ES-I3 (cell line): ENCODE results near the gene PPM1G.
A peak's percentile ranks its signal among the peaks of the same experiment; 100 is the strongest.
"Not testable (repeated sequence)": the region's sequence is repeated elsewhere in the genome, so short reads cannot be mapped to it uniquely, and the experiment has no call there.

Source experiments
- H3K36me3 ChIP-seq: 2 replicates; pipeline ENCODE4 v1.6.1; 2013; ENCODE audit warnings: mild to moderate bottlenecking, low read length, control low read depth, moderate library complexity; ENCODE audit not compliant: insufficient read depth
- H3K4me1 ChIP-seq: 2 replicates; pipeline ENCODE4 v1.6.1; 2013; ENCODE audit warnings: mild to moderate bottlenecking, control low read depth, low read length; ENCODE audit not compliant: insufficient read depth
- H3K9ac ChIP-seq: 2 replicates; pipeline ENCODE4 v1.6.1; 2013; ENCODE audit warnings: low read depth, mild to moderate bottlenecking, low read length, moderate library complexity
- H3K9me3 ChIP-seq: 2 replicates; pipeline ENCODE4 v1.6.1; 2013; ENCODE audit warnings: mild to moderate bottlenecking, low read length, moderate library complexity; ENCODE audit not compliant: control insufficient read depth, insufficient read depth

Gene PPM1G

DNA sequence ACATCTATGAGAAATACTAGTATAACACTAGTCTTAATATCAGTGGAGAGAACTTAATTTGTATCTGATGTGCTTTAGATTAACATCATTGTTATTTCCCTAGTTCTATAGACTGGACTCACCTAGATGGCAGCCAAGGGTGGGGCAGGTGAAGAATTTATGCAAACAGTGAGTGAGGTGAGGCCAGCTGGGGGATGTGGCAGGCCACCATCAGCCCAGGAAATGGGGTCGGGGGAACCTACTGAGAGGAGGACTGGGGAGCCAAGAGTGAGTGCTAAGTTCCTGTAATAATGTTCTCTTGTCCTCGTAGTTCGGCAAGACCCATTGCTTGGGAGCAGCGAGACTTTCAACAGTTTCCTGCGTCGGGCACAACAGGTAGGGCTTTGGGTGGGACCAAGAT, 36.5 kb downstream of the PPM1G start:
- H3K9ac ChIP-seq = no peak overlapping the region
- peaks cover 24% of the 10 kb centered on the region for H3K36me3 ChIP-seq

DNA sequence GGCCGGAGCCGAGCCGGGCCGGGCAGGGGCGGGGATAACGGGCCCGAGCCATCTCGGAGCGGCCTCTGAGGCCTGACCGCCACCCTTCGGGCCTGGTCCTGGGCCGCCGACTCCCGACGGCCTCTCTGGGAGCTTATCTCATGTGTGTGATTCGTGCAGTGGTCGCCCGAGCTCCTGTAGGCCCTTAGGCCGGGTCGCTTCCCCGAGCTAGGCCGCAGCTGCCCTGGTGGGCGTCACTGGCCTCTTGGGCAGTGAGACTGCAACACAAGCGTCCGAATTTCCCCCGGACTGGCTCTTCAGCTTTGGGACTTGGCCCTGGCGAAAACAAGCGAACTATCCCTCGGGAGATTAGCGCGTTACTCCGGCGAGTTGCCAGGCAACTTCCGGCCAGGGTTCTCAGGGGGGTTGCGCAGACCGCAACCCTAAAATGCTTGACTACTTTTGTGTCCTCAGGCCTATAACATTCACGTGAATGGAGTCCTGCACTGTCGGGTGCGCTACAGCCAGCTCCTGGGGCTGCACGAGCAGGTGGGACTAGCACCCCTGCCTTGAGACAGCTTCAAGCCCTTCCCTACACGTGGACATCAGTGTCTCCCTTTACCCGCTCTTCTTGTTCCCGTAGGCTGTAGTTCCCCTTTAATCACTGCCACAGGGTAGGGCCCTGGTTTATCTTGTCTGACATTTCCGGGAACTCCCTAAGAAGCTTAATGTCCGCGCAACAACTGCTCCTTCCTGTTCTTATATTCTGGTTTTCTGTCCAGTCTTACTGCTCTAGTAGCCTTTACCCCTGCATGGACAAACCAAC, 38.4 kb downstream of the PPM1G start:
- H3K9me3 ChIP-seq = no peaks in the 10 kb centered on the region
- H3K9ac ChIP-seq = peak overlapping the region; percentile 88
- H3K36me3 ChIP-seq = peaks cover 35% of the 10 kb centered on the region
- H3K4me1 ChIP-seq = peaks cover 18% of the 10 kb centered on the region

More for the DNA sequence above, 36.5 kb downstream of the PPM1G start:
- Histone ChIP-seq H3K9me3 (no peaks in the 10 kb centered on the region), H3K4me1 (peaks cover 18% of the 10 kb centered on the region)

DNA sequence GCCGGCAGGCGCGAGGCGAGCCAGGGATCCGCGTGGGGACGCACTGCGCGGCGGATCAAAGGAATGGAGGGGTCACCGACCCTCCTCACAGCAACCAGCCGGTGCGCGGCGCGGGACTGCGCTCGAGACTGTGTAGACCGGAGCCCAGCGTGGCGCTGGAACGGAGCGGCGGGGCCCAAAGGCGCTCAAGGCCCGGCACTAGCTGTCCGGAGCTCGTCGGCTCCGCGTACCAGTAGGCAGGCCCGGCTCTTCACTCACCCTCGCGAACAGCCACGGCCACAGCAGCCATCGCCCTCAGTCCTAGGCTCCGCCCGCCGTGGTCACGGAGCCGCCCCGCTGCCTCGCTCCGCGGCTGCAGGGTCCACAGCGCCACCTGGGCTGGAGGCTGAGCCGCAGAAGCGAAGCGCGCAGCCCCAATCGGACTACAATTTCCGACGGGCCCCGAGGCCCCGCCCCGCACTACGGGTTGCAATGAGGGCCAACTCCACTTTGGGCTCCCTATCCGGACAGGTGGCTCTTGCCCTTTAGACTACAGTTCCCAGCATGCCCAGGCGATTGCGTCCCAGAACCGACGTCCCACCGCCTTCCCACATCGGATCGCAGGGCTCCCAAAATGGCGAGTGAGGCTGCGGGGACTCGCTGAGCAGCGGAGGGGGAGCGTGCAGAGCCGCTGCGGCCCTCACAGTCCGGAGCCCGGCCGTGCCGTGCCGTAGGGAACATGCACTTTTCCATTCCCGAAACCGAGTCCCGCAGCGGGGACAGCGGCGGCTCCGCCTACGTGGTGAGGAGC, 39.2 kb downstream of the PPM1G start, which contains the start of the genes EIF2B4 and SNX17:
TSS of gene EIF2B4 (minus strand) at position 313 of the 790 bp plus-strand sequence. CDS start at position 289, 24 bp downstream.
TSS of gene SNX17 (plus strand) at position 591 of the 790 bp plus-strand sequence. CDS start at position 719, 128 bp downstream.
- H3K9ac ChIP-seq = peak within 1 kb of the TSS; percentile 88
- peaks cover 37% of the 10 kb centered on the region for H3K36me3 ChIP-seq

DNA sequence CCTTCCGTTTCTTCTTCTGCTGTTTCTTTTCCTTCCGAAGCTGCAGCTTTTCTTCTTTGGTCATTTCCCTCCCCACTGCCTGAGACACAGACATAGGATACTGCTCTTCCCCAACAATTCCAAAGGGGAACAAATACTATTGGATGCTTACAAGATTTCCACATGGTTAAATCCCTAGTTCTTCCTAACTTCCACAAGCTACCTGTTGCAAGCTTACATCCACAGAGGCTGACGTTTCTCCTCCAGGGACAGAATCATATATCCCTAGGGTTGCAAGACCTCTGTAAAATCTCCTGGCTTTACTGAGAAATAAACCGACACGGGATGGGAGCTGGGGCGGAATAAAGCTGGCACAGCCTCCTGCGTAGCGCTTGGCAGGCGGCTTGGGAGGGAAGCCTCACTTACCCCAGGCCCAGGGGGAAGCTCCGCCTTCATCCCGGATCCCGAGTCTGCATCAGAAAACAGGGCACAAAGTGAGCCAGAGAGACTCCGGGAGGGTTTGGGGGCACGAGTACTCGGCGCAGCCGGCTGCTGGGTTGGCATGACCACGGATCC, 39.8 kb downstream of the PPM1G start:
- H3K9me3 ChIP-seq = no peaks in the 10 kb centered on the region
- H3K4me1 ChIP-seq = peaks cover 18% of the 10 kb centered on the region
- H3K9ac ChIP-seq = peak overlapping the region; percentile 88
- H3K36me3 ChIP-seq = peaks cover 34% of the 10 kb centered on the region

More for the DNA sequence above, 39.2 kb downstream of the PPM1G start, which contains the start of the genes EIF2B4 and SNX17:
- Histone ChIP-seq H3K9me3 (no peaks in the 10 kb centered on the region), H3K4me1 (peaks cover 18% of the 10 kb centered on the region)

DNA sequence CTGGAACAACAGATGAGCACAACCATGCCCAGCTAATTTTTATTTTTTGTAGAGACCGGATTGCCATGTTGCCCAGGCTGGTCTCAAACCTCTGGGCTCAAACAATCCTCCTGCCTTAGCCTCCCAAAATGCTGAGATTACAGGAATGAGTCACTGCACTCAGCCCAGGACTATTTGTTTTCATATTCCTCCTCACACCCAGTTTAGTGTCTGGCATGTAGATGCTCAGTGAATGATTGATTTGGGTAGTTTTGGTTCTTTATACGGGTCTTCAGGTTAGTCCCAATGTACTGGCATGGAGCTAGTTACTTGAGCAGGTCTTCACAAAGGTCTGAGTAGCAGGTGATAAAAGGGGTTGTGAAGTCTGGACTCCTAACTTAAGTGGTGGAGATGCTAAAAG, 45.5 kb downstream of the PPM1G start:
- no peaks in the 10 kb centered on the region for H3K9me3 ChIP-seq
- H3K9ac ChIP-seq = no peak overlapping the region
- H3K36me3 ChIP-seq = peaks cover 29% of the 10 kb centered on the region
- no peaks in the 10 kb centered on the region for H3K4me1 ChIP-seq

DNA sequence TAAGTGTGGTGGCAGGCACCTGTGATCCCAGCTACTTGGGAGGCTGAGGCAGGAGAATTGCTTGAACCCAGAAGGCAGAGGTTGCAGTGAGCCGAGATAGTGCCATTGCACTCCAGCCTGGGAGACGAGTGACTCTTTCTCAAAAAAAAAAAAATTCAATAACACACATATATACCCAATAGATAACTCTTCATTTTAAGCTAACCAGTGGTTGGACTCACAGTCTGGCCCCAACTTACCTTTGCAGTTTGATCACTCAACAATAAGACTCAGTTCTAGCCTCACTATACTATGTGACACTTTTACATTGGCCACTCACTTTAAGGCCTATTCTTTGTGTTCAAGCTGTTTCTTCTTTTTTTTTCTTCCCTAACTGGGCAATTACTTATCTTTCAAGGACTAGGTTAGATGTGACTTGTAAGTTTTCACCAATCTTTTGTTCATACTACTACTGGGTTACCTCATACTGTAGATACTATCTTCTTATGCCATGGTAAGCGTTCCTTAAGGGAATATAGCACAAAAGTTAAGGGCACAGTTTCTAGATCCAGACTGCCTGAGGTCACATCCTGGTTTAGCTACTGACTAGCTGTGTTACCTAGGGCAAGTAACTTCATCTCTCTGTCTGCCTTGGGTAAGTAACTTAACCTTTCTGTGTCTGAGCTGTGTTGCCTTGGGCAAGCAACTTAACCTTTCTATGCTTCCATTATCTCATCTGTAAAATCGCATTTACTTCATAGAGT, 46.5 kb downstream of the PPM1G start:
- no peaks in the 10 kb centered on the region for H3K9me3 ChIP-seq
- peaks cover 20% of the 10 kb centered on the region; the same call in 1 of the 2 replicates for H3K36me3 ChIP-seq
- H3K9ac ChIP-seq = no peak overlapping the region
- no peaks in the 10 kb centered on the region for H3K4me1 ChIP-seq

DNA sequence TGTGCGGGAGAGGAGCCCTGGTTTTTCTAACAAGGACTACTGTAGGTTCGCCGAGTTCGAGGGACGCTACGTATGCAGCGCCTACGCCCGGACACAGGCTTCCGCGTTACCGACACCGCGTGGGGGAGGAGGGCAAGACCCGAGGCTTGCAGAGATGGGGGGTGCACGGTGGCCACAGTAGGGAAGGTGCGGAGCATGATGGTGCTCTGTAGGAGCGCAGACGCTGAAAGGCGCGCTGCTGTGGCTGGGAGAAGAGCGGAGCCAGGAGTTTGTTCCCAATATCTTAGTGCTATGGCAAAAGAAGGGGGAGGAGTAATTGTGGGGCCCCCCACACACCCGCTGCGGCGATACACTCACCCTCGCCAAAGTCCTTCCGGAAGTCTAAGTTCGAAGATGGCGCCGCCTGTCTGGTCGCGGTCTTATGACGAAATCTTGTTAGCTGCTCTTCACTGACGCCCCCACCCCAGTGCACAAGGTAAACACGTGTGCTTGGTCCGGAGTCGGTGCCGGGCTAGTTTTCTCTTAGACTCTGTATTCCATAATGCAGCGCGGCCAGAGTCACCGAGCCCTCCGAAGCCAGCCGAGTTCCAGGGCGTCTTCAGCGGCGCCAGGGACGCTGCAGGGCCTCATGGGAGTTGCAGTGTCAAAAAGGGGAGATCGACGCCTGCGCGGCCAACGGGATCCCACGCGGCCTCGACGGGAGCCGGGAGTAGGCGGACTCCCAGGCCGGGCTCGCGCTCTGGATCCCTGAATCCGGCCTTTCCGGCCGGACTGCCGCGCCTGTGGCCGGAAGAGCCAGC, 52.8 kb downstream of the PPM1G start, which contains the start of gene GTF3C2:
TSS of gene GTF3C2 (minus strand) at position 383 of the 800 bp plus-strand sequence. CDS start 13,210 bp downstream, outside the sequence.
- H3K9ac ChIP-seq = peak within 1 kb of the TSS; percentile 82
- peaks cover 17% of the 10 kb centered on the region; the same call in 1 of the 2 replicates for H3K4me1 ChIP-seq
- no peaks in the 10 kb centered on the region for H3K9me3 ChIP-seq
- H3K36me3 ChIP-seq = no peaks in the 10 kb centered on the region

DNA sequence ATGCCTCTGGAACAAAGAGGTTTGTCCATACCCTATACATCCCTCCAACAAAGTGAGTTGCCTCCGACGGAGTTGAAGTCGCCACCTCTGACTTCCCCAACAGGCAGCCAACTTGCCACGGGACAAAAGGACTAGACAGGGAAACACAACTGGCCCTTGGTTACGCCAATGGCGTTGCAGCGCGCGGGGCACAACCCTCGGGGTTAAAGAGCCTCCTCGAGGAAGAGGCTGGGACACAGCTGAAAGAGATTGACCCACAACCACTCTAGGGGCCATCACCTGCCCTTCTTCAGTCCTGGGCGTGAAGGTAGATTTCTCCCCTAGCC, 53.4 kb downstream of the PPM1G start:
- H3K9ac ChIP-seq = peak overlapping the region; percentile 82
- no peaks in the 10 kb centered on the region for H3K9me3 ChIP-seq
- no peaks in the 10 kb centered on the region for H3K36me3 ChIP-seq
- H3K4me1 ChIP-seq = peaks cover 17% of the 10 kb centered on the region; the same call in 1 of the 2 replicates

DNA sequence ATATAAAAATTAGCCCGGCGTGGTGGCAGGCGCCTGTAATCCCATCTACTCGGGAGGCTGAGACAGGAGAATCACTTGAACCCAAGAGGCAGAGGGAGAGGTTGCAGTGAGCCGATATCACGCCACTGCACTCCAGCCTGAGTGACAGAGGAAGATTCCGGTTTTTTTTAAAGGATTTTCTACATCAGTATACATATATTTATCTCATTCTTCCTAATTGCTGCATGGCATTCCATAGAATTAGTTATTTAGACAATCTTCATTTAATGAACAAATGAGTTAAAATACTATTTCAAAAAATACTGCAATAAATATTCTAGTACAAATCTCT, 54.8 kb downstream of the PPM1G start:
- Histone ChIP-seq H3K9ac (no peak overlapping the region), H3K9me3 (no peaks in the 10 kb centered on the region), H3K4me1 (peaks cover 17% of the 10 kb centered on the region; the same call in 1 of the 2 replicates), H3K36me3 (no peaks in the 10 kb centered on the region; the same call in 1 of the 2 replicates)

DNA sequence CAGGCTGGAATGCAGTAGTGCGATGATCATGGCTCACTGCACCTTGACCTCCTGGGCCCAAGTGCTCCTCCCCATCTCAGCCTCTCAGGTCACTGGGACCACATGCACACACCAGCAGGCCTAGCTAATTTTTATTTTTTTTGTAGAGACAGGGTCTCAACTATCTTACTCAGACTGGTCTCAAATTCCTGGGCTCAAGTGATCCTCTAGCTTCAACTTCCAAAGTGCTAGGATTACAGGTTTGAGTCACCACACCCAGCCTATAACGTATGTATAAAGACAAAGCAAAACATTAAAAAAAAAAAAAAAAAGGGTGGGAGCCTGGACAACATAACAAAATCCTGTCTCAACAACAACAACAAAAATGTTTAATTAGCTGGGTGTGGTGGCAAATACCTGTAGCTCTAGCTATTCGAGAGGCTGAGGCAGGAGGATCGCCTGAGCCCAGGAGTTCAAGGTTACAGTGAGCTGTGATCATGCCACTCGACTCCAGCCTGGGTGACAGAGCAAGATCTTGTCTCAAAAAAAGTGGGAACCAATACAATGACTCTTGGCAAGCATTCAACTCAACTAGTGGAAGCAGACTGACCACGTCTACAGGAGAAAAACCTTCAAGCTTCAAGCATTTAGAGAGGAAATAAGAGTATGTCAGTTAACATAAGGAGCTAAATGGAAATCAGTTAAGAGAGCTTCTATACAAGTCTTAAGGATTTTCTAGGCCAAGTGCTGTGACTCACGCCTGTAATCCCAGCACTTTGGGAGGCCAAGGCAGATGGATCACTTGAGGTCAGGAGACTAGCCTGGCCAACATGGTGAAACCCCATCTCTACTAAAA, 55.4 kb downstream of the PPM1G start:
- Histone ChIP-seq H3K4me1 (peaks cover 17% of the 10 kb centered on the region; the same call in 1 of the 2 replicates), H3K9ac (no peak overlapping the region), H3K36me3 (no peaks in the 10 kb centered on the region; the same call in 1 of the 2 replicates), H3K9me3 (no peaks in the 10 kb centered on the region)

DNA sequence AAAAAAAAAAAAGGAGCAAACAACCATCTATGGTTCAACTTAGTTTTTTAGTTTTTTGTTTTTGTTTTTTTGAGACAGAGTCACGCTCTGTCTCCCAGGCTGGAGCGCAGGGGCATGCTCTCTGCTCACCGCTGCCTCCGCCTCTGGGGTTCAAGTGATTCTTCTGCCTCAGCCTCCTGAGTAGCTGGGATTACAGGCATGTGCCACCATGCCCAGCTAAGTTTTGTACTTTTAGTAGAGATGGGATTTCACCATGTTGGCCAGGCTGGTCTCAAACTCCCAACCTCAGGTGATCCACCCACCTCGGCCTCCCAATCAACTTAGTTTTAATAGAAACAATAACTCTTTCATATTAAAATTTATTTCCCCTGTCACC, 56.0 kb downstream of the PPM1G start:
- not testable (repeated sequence) for H3K36me3 ChIP-seq, H3K9ac ChIP-seq, H3K9me3 ChIP-seq
- H3K4me1 ChIP-seq = peaks cover 17% of the 10 kb centered on the region; the same call in 1 of the 2 replicates

DNA sequence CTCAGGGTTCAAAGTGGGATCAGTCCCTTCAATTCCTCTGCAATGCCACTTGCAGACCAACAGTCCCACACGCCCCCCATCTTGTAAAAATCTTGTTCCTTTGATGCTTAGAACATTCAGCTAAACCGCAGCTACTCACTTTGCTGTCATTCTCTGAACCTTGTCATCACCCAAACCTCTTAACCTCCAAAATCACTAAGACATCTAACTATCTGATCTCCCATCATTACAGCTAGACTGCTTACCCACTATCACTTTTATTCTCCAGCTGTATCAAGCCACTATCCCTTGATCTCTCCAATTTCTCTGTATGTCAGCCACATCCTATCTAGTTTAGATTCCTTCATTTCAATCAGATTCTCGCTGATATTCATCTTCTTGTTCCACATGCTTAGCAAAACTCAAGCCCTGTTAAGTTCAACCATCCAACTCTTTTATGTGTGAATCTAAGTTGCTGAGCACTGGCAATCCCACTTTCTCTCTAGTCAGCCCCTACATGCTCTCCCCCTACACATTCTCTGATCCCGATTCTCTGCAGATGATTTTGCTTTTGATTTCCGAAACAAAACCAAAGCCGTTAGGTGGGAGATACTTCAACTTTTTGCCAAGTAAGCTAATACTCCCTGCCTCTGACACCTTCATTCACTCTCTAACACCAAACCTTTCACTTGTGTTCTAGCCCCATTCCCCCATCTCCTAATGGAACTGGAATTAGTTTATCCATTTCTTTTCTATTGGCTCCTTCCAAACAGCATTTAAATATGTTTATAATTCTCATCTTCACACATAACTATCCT, 57.4 kb downstream of the PPM1G start:
- Histone ChIP-seq H3K36me3 (no peaks in the 10 kb centered on the region; the same call in 1 of the 2 replicates), H3K4me1 (peaks cover 17% of the 10 kb centered on the region; the same call in 1 of the 2 replicates), H3K9ac (no peak overlapping the region), H3K9me3 (no peaks in the 10 kb centered on the region)
